ENCODE data around the gene EML1.

The EML1 gene, protein sequence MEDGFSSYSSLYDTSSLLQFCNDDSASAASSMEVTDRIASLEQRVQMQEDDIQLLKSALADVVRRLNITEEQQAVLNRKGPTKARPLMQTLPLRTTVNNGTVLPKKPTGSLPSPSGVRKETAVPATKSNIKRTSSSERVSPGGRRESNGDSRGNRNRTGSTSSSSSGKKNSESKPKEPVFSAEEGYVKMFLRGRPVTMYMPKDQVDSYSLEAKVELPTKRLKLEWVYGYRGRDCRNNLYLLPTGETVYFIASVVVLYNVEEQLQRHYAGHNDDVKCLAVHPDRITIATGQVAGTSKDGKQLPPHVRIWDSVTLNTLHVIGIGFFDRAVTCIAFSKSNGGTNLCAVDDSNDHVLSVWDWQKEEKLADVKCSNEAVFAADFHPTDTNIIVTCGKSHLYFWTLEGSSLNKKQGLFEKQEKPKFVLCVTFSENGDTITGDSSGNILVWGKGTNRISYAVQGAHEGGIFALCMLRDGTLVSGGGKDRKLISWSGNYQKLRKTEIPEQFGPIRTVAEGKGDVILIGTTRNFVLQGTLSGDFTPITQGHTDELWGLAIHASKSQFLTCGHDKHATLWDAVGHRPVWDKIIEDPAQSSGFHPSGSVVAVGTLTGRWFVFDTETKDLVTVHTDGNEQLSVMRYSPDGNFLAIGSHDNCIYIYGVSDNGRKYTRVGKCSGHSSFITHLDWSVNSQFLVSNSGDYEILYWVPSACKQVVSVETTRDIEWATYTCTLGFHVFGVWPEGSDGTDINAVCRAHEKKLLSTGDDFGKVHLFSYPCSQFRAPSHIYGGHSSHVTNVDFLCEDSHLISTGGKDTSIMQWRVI

DNA sequence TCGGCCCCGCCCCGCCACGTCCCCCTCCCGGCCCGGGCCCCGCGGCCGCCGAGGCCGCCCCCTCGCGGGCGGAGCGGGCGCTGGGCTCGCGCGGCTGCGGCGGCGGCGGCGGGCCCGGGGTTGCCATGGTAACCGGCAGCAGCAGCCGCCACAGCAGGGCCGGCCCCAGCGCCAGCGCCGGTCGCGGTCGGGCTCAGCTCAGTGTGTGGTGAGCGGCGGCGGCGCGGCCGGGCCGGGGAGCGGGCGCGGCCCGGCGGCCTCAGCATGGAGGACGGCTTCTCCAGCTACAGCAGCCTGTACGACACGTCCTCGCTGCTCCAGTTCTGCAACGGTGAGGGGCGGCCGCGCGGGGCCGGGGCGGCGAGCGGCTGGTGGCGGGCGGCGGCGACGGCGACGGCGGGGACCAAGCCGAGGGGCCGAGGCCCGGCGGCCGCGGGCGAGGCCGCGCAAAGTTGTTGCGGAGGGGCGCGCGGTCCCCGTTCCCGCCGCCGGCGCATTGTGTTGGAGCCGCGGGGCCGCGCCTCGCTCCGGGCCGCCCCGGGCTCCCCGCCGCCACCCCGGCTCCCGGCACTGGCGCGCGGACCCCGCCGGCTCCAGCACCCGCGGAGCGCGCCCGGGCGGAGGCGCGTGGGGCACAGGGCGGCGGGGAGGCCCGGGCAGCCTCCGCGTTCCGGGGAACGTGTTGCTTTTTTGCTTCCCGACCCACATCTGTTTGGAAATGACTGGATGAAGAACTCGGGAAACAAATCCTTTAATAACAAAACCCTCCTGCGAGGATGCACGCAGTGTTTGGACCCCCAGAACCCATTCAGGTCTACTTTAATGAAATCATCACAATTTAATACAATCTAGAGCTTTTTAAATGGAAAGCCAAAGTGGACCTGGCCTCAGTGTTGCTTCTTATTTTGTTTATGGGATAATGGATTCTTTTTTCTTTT, at the start of gene EML1:
TSS of gene EML1 (plus strand) at position 201 of the 938 bp plus-strand sequence. CDS start at position 265, 64 bp downstream.
- DNase-seq, result peak; percentile 83

DNA sequence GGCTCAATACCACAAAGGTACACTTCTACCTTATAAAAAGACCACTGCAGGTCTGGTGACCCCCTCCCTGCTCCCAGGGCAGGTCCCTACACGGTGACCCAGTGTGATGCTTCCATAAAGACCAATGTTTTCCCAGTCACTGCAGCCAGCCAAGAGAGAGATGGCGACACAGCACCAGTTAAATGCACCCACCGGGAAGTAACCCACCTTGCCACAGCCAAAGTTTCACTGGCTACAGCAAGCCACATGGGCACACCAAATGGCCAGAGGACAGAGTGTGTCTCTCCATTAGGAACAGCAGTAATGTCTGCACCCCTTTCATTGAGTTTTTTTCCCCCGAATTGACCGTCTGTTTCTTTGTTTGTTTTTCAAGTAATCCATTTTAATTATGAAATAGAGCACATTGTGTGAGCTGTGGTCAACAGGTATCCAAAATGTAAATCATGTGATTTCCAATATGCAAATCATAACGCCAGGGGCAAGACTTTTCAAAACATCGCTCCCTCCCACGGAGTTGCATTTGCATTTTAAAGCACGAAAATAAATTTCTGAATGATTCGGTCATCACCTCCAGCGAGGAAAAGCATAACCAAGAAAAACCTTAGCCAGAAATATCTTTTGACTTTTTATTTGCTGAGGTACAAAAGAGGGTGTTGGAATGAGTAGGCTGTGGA, 48.9 kb upstream of the EML1 start:
- DNase-seq, result no peak

DNA sequence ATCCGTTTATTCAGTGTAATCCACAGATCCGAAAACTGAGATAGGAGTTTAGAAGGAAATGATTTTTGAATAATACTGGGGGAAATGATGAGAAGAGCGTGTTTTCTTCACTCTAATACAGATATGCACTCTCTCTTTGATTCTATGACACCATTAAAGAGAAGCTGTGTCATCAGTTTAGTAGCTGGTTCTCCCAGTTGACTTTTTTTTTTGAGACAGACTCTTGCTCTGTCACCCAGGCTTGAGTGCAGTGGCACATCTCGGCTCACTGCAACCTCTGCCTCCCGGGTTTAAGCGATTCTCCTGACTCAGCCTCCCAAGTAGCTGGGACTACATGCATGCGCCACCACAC, 48.4 kb upstream of the EML1 start:
- DNase-seq, result no peak

DNA sequence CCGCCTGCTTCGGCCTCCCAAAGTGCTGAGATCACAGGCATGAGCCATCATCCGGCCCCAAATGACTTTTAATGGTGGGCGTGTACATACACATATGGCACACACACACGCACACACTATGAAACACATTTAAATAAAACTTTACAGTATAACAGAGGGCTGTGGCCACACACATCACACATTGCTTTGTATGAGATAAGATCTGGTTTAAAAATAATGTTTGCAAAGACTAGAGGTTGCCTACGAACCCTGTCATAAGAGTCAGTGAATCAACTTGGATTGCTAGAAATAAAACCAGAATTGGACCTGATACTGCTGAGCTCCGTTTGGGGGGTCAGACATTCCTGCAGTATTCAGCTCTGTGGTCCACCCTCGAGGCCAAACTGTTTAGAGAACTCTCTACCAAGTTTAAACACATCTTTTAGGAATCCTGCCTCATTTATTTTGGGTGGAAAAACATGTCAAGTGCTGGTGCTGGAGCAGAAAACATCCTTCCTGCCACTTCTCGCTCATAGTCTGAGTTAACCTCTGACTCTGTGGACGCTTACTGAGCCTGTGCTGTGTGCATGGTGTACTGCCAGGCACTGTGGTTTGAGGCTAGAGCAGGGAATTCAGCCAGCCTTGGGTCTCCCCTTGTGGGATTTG, 47.8 kb upstream of the EML1 start:
- no peak for DNase-seq

DNA sequence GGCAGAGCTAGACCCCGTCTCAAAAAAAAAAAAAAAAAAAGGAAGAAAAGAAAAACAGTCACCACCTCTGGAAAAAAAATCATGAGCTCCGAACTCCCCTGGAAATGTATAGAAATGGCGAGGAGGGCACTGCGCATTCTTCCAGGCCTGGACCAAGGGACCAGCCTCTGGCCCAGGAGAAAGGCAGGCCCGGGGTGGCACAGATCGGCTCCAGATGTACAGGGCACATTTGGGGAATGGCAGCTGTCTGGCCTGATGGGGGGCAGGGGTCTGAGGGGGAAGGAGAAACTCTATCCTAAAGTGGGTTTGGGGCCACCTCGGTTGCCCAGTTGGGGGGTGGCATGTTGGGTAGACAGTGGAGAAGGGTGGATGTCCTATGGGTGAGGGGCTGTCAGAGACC, 46.0 kb upstream of the EML1 start:
- DNase-seq, result no peak

DNA sequence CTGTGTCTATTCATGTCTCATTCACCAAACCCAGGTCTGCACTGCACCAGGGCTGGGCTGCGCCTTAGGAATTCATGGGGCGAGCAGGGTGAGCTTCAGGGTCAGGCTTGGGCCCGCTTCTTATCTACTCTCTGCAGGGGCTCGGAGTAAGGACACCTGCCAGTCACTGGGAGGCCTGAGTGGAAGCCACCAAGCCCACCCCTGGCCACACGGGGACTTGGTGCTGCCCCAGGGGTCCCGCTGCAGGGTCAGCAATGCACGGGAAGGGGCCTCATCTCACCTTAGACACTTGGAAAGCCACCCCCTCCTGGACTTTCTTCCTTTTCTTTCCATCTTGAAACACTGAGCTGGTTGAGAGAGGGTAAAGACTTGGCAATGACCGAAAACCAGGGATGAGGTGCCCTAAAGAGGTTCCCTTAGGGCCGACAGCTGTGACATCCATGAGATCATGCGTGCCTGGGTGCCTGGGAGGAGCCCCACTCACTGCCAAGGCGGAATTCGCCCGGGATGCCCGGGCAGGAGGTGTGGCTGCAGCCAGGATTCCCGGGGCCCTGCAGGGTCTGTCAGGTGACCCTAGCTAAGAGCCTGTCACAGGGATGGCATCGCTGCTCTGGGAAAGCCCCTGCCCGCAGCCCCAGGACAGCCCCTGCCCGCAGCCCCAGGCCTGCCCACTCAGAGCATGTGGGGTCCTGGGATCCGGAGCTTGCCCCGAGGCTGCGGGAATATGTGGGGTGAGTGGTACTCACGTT, 45.5 kb upstream of the EML1 start:
- no peak for DNase-seq

DNA sequence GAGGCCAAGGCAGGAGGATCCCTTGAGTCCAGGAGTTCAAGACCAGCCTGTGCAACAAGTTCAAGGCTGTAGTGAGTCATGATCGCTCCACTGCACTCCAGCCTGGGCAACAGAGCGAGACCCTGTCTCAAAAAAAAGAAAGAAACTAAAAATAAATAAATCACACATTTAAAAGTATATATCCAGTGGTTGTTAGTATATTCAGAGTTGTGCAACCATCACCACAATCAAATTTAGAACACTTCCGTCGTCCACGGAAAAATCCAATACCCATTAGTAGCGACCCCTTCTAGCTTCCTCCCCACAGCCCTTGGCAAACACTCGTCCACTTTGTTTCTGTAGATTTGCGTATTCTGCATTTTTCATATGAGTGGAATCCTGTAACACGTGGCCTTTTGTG, 44.7 kb upstream of the EML1 start:
- no peak for DNase-seq

DNA sequence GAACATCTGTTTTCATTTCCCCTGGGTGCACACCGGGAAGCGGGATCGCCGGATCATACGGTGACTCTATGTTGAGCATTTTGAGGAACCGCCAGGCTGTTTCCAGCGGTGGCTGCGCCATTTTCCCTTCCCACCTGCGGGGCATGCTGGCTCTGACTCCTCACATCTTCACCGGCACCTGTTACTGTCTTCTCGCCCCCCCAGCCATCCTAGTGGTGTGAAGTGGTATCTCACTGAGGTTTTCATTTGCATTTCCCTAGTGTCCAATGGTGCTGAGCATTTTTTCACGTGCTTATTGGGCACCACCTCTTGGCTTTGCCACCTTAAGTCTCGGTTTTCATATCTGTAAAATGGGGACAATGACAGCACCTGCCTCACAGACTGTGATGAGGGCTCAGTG, 44.1 kb upstream of the EML1 start:
- no peak for DNase-seq

DNA sequence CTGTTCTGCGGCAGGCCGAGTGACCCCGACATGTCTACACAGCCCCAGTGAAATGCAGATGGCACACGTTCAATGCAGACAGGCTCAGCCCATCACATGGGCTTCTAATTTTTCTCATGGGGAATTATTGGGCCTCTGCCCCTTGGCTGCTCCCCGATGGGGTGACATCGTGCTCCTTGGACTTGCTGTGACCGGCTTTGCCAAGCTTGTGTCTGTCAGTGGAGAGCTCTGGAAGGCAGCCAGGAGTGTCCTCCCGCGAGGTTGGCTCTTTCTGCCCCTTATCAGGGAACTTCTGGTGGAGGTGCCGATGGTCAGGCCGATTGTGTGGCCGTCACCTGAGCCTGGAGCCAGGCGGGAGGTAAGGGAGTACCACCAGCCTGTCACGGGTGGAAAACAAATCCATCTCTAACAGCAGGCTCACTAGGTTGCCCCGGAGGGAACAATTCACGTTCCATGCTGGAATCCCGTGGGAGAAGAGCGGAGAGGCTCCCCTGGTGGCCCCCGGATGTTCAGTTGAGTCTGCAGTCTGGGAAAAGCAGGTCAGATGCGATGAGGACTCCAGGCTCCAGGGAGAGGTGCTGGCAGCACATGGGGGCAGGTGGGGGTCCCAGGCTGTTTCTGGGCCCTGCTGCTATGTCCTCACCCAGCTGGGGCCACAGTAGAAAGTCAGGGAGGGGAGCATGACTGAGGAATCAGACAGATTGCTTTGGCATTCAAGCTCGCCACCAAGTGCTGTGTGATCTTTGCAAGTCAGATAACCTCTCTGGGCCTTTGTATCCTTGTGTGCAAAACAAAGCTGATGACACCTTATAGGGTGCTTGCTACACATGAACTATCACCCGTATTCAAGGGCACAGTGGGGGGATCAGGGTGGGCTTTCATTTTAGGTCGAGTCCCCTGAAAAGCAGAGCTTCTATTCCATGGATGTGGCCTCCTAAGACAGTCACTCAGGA, 43.2 kb upstream of the EML1 start:
- DNase-seq, result no peak

DNA sequence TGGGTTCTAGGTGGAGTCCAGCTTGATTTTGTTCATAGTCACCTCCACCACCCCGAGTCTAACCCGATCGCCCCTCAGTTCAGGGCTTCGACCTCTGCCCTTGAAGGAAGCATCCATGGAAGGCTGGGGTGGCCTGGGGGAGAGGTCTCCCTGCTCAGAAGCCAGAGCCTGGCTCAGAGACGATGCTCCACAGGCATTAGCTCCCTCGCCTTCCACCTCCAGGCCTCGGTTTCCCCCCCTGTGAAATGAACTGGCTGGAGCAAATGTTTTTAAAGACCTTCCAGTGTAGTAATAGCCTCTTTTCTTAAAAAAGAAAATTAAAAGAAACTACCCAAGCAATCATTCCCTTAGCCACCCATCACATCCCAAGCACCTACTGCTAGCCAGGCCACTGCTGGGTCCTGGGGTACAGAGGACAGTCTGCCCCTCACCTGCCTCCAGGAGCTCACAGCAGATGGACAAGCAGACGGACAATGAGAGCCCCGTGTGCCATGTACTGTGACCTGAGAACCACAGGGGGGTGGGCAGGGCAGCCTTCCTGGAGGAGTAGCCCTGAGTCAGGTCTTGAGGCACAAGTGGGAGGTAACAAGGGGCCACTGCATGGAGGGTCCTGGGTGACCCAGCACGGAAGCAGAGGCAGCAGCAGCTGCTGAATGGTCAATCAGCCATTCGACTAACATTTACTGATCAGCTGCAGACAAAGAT, 42.3 kb upstream of the EML1 start:
- DNase-seq, result no peak

DNA sequence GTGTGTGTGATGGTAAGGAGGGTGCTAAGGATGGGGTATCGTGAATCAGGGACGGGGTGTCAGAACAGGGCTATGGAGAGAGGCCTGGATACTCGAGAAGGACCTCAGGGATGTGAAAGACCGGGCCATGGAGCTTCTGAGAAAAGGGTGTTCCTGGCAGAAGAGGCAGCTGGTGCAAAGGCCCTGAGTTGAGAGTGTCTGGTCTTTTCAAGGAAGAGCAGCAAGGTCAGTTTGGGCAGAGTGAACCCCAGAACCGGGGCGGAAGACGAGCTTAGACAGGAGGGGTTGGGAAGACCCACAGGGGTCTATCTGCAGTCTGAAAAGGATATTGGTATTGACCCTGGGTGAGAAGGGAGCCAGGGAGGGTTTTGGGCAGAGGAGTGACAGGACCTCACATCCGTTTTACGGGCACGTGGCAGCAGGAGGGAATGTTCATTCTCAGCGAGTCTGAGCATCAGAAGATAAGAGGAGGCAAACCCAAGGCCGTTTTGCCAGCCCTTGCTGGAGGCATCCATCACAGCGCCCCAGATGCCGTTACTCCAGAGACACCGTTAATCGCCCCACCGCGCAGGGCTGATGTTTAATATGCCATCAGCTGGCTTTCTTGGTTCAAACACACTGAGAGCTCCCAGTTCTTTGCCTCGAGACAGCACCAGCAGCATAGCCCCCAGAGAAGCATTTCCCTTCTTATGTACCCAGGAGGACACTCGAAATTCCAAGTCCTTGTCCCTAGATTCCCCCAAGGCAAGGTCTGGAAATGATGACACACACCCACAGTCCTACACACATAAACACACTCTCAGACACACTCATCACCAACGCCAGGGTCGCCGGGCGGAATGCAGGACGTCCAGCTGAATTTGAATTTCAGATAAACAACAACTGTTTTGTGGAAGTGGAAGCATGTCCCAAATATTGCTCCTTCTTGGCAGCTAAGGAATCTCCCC, 41.4 kb upstream of the EML1 start:
- no peak for DNase-seq

DNA sequence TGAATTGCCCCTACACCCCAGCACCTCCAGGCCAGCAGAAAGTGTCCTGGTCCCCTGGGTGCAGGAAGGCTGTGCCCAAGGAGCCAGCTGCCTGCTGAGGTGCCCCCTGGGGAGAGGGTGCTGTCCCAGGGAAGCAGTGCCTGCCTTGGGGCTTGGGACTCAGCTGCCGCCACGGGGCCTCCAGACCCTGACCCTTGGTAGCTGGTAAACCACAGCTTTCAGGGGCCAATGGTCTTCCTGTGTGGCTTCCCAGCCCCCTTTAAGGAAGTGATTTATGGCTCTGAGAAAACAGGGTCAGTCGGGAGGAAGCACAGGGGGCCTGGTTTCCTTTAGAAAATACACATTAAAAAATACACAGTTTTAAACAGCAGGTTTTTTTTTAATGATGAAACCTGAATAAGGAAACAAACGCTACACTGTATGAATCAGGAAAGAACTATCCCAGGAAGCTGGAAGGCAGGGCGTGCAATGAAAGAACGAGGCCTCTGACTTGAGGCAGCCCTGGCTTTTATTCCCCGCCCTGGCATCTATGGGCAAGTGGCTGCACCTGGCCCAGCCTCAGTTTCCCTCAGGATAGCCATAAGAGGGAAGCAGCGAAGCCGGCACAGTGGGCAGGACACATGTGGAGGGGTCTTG, 40.6 kb upstream of the EML1 start:
- no peak for DNase-seq

DNA sequence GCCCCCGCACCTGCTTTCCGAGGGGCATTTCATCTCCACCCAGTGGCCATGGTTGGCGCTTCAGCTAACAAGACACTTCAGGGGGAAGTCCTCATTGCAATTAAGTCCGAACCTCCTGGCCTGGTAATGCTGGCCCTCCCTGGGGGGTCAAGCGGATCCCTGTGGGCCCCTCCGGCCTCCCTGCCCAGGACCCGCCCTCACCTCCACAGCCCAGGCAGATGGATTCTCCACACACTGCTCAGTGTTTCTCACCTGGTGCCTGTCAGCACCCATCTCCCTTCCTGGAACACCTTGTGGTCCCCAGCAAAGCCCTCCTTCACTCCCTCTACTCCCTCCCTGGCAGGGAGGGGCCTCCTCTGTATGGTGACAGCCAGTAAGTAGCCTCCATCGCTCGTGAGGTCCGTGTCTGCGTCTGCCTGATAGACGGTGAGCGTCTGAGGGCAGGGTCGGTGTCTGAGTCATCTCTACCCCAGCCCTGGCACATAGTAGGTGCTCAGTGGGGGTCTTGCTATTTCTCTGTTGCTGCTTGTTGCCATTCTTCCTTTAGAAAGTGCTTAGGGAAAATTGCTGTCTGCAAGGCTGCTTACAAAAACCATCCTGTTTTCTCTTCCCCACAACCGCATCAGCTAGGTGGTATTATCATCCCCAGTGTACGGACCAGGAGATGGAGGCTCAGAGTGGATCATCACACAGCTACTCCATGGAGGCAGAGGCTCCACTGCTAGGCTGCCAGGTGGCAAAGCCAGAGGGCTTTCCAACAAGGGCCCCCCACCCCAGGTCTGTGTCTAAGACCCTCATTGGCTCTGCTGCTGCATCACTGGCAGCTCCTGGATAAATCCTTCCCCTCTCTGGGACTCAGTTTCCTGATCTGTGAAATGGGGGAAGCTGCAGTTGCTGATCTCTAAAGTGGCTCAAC, 39.7 kb upstream of the EML1 start:
- no peak for DNase-seq

DNA sequence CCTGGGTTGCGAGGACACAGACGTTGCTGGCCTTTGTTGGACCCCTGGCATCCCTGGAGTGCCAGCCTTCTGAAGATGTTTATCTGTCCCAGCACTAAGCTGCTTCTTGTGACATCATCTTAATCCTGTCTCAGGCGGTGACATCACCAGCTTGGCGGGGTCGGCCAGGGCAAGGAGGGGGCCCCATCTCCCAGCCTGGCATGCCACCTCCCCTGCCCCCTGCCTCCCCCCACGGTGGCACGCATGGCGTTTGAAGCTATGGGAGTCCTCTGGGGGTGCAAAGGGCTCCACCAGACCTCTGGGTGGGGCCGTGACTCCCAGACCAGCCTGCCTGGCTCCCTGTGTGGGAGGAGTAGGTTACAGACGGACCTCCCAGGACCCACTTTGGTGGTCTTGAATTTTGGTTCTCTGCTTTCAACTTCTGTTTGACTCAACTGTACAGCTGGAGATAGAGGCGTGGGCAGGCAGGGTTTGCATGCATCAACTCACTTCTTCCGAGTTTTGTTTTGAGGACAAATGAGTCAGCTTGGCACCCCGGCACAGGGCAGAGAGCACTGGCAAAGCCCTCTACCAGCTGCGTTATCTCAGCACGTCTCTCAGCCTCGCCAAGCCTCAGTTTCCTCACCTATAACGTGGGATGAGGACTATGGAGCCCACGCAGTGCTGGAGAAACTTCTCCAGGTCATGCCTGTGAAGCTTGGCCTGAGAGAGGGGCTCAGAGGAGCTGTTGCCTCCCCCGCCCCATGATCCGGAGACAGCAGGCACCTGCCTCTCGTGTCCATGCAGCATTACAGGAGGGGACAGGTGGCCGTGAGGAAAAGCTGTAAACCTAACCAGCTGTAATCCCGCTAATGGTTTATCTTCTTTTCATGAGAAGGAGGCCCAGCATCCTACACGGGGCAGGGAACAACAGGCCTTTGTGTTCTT, 38.8 kb upstream of the EML1 start:
- no peak for DNase-seq

DNA sequence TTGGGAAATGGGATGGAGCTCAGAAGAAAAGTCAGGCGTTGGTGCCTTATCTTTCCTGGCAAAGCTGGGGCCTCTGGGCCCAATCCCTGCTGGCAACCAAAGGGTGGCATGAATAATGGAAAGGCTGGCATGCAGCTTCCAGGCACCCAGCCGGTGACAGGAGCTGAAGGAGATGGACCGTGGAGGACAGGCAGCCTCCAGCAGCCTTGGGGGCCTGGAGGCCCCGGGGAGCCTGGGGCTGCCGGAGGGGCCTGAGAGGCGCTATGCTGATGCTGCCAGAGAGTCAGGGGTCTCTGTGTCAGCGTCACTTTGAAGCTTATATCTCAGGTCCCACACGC, 38.2 kb upstream of the EML1 start:
- DNase-seq, result no peak
